GM19395 (cell line): ENCODE measurements around the gene CRIP1.

Experiments used
- ATAC-seq: cut with Tn5 transposase; IDR thresholded peaks from one replicate; pipeline ENCODE4 v1.9.1; 2021; ENCODE audit warnings: mild to moderate bottlenecking, moderate library complexity; ENCODE audit not compliant: unreplicated experiment

Gene CRIP1

DNA sequence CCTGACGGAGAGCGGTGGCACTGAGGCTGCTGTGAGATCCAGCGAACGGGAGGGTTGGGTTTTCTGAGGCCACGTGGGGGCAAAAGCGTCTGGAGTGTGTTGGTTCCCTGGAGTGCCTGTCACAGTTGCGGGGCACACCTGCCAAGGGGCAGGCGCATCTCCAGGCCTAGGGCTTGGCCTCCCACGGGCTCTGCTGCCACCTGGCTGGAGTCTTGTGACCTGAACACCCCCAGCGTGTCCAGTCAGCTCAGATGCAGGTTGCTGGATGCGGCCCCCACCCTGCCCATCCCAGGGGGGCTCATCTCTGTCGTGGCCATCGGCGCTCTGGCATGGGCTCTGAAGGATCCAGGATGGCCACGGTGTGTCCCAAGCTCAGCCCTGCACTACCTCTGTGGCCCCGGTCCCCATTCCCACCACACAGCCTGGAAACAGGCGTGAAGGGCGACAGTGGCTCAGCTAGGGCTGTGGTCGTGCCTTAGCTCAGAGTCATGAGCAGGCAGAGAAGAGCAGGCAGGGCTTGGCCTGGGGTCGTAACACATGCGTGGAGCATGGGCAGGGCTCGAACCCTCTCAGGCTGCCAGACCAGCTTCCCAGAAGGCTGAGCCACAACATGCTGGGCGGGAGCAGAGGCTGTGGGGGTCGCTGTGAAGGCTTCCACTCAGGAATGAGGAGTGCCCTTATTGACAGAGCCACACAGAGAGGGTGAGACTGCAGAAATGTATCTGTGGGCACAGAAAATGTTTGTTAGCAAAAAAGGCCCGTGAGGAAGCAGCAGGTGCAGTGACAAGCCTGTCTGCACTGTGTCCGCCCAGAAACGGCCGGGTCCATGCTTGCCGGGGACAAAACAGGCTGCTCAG, 35.6 kb upstream of the CRIP1 start:
- no peak for ATAC-seq

DNA sequence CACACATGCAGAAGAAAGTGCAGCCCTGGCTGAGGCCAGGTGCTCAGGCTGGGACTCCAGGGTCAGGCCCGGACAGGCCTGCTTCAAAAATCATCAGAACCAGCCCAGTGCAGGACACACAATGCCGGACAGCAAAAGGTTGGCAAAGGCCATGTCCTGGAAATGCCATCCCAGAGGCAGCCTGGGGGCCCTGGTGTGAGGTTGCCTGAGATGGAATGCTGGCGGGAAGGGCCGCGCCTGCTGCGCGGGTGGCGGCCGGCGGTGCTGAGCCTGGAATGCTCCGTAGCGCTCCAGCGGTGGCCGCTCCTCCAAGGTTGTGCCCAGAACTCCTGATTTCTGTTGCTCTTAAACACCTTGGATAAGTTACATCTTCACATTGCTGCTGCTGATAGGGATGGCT, 33.7 kb upstream of the CRIP1 start:
- ATAC-seq, result no peak

- no peak for ATAC-seq
Measured at GRCh38 chr14:105453847-105454246, 32.8 kb upstream of the CRIP1 start.

DNA sequence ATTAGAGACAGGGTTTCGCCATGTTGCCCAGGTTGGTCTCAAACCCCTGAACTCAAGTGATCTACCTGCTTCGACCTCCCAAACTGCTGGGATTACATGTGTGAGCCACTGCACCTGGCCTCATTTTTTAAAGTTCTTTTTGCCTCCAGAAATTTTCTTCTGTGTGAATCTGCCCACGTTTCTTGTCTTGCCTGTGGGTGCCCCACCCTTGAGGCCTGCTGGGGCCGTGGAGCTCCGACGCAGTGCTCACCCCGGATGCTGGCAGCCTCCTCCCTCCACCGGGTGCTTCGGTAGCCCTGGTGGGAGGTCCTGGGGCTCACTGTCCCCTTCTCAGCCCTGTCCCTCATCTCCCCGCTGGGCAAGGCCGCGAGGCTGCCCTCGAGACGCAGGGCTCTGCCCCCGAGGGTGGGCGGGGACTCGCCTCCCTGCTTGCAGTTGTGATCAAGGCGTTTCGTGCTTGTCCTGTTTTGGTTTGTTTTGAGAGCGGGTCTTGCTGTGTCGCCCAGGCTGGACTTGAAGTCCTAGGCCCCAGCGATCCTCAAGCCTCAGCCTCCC, 31.5 kb upstream of the CRIP1 start:
- no peak for ATAC-seq

DNA sequence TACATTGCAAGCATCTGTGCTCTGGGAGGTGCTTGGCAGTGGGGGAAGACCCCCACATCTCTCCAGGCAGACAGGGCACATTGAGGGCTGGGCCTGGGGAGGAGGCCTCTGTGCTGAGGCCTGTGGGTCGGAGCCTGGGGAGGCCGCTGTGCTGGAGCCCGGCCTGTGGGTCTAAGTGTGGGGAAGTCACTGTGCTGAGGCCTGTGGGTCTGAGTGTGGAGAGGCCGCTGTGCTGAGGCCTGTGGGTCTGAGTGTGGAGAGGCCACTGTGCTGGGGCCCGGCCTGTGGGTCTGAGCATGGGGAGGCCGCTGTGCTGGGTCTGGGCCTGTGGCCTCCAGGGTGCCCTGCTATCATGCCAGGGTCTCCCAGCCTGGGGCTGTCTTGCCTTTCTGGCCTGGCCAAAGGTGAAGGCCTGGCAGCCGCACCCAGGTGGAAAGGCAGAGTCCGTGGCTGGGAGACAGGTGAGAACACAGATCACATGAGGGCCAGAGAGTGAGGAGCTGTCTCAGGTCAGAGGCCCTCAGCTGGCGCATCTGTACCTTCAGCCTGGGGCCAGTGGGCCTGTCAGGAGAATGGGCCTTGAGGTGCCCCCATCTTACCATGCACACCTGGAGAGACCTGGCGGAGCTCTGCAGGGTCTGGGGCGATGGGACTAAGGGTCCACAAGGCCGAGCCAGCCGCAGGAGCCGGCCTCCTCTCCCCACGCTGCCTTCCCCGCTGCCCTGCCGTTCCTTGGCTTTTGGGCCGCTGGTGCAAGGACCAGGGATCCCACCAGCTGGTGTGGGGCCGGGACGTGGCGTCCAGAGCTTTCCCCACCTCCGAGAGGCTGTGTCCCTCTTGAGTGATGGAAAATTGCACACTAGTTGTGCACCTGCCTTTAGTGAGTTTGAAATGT, 30.7 kb upstream of the CRIP1 start:
- ATAC-seq, result no peak

DNA sequence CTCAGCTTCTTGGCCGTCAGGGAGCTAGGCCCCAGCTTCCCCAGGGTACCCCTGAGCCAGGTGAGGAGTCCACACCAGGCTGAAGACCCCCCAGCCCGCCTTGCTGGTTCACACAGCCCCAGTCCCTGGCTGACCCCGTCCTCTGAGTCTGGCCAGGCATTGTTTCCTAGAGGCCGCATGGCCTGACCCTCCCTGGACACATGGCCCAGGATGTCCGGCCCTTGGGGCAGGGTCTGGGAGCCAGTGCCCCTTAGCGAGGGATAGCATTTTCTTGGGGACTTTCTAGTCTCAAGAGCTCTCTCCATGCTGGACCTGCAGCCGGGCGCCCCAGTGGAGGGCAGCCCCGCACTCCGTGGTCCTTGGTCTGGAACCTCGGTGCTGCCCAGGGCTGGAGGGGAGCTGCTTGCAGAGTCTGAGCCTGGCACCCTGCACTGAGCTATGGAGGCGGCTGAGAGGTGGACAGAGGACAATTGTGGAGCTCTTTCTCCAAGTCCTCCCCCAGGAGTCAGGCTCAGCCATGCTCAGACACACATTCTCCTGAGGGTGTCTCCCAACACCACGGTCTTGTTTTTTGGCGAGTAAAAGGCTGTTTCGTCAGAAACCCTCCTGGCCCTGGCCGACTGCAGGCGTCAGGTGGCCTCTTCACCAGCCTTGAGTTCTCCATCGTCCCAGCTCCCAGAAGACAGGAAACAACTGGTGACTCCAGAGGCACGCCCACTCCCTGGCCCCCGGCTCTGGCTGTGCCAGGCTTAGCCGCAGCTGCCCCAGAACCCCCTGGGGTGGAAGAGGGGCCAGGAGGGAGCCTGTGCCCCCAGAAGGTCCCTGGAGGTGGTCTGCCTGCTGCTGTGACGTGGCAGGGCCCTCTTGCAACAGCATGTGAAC, 29.7 kb upstream of the CRIP1 start:
- no peak for ATAC-seq

DNA sequence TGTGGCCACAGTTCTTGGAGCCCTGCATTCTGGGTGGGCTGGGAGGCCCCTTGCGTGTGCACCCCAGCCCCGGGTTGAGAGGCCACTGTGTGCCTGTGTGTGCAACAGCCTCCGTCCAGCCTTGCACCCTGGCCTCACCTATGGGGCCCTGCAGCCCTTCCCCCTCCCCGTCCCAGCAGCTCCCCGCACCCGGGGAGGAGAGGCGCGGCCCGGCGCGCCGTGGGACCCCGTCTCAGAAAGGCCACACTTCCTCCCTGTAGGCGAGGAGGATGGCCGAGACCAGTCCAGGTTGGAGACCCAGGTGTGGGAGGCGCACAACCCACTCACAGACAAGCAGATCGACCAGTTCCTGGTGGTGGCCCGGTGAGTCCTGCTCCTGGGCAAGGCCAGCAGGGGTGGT, 28.7 kb upstream of the CRIP1 start:
- no peak for ATAC-seq

DNA sequence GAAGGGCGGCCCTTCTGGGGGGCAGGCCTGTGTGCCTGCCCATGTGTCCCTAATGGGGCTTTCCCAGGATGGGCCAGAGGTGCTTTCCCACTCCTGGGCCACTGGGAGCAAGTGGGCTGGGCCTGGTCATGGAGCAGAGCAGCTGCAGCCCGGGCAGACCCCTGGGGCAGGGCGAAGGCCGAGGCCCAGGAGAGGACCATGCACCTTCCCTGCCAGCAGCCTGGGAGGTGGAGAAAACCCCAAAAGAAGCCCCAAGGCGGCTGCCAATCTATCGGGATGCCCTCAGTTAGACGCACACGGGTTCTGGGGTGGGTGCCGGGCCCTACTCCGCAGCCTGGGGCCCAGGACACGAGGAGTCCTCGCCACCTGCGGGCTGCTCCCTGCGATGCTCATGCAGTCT, 28.1 kb upstream of the CRIP1 start:
- ATAC-seq, result no peak

- no peak for ATAC-seq
Measured at GRCh38 chr14:105460116-105460515, 26.6 kb upstream of the CRIP1 start.

- no peak for ATAC-seq
Measured at GRCh38 chr14:105460616-105461015, 26.1 kb upstream of the CRIP1 start.

GRCh38 chr14:105461903-105462302, 24.8 kb upstream of the CRIP1 start:
- no peak for ATAC-seq

- no peak for ATAC-seq
Measured at GRCh38 chr14:105464501-105464900, 22.2 kb upstream of the CRIP1 start.

DNA sequence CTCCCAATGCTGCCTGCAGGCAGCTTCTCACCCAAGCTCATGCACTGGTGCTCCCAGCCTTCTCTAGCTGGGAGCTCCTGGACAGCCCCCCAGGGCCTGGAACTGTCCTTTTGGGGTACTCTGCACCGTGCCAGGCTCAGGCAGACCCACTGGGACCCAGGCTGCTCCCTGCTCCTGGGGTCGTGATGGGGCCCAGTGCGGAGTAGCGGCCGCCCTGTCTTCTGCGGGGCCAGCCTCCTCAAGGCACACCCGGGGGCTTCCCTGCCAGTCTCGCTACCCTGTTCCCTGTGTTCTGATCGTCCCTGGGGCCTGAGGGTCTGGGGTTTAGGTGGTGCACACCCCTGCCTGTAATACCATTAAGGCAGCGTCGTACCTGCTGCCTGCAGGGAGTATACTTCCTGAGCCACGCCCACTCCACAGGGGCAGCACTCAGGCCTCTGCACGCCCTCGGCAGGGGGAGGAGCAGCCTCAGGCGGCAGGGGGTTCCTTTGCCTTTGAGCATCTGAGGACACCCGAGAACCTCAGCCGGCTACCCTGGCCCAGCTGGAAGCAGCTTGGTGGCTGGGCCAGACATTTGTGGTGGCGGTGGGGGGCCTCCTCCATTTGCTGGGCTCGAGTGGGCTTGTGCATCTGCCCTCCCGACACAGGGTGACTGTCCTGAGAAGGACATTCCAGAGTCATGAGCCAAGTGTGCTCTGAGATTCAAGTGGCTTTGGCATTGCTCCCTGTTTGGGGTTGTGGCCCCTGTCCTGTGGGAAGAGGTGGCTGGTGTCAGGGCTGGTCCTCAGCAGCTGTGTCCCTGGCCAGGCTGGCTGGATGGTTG, 21.3 kb upstream of the CRIP1 start:
- ATAC-seq, result no peak

- ATAC-seq, result no peak
Measured at GRCh38 chr14:105466531-105467248, 20.0 kb upstream of the CRIP1 start.

- no peak for ATAC-seq
Measured at GRCh38 chr14:105467249-105467941, 19.3 kb upstream of the CRIP1 start.

DNA sequence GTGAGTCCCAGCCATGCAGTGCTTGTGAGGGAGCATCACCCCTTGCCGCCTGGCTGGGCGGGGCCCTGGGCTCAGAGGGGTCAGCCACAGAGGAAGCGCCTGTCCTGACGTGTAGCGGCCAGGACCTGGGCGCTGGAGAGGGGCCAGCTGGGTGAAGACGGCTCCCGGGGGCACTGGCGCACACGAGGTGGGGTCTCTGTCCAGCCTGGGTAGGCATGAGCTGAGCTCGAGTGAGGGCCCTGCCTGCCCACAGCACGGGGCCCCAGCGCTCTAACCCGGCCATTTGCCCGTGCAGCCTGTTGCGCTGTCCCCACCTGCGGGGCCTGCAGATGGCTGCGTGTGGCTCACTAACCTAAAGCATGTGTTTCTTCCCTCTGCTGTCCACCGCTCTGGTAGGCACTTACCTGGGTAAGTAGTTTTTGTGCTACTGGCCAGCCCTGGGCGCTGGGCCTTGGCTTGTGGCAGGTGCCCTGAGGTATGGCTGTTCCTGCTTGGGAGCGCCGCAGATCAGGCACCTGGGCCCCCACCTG, 18.7 kb upstream of the CRIP1 start:
- no peak for ATAC-seq

DNA sequence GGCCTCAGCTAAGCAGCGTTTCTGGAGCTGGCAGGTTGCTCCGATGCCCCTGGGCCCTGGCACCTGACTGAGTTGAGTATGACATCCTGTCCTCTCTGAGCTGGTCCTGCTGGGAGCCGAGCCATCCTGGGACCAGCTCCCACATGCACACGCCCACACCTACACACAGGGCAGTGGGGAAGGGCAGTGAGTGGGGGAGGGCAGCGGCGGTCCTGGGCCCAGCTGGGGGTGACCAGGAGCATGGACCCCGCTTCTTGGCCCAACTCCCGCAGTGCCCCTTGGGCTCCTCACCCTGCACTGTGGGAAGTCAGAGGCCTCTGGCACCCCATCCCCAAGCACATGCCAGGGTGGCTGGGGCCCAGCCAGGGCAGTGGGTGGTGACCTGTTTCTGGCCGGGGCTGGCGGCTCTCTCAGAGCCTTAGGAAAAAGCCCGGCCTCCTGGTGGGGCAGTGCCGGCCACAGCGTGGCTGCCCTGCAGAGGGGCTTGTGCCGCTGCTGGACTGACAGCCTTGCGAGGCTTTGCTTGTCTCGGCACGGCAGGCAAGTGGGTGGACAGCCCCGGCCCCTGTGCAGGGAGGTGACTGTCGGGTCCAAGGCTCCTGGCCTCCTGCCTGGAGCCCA, 18.0 kb upstream of the CRIP1 start:
- no peak for ATAC-seq
